ENCODE results near the gene ANKRD39.

- TF ChIP-seq CTCF (IDR thresholded peaks at IDR 0.05) = no peak
- TF ChIP-seq POLR2A (IDR thresholded peaks at IDR 0.05) = no peak
These were observed 15.9 kb downstream of the ANKRD39 start for GRCh38 chr2:96841701-96842495.

Data from right lobe of liver (tissue), 4 donors.